ENCODE measurements around the gene CST7. TPM values are rescaled to one million over a fixed set of nuclear protein-coding genes. Genes with fewer than 3 reads are reported as not detected.

Gene CST7
- total RNA-seq, 1 experiment from 2014 or later, result not detected

DNA sequence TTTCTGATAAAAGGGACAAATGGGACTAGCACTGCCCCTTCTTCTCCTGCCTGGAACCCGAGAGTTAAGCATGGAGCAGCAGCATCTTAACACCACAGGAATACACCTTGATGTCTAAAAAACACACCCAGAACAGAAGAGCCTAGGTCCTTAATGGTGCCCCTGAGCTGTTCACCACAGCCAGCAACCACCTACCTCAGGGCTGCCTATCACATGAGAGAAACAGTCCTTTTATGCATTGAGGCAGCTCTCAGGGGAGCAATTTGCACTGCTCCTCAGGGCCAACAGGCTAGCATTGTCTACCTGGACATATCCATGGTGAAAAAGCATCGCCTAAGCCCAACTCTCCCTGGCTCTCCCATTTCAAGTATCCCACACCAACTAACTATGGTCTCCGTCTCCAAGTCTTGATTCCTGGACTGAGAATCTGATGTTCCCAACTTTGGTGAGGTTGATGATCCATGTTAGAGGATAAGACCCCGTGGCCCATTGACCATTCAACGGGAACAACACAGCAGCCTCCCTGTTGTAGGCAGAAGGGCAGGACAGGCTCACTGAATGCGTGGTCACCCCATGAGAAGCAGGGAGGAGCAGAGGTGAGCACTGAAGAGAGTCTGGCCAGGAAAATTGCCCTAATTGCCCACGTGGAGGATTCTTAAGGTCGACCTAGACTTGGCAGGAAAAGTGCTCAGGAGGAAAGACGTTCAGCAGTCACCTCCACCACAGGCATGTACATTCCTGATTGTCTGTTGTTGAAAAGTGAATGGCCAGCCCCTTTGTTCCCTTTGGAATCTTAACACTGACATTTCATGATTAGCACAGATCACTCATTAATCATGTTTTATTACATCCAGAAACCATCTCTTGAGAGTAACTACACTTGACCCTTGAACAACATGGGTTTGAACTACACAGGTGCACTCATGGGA lies 47.6 kb downstream of the CST7 start:
- ATAC-seq (no peak), DNase-seq (ENCODE audit: low read depth, low spot score) (no peak)
- RAD21 ChIA-PET (ENCODE audit: low non-redundant PET in 1 of 2, low total read pairs in 2 of 2, uncharacterized antibody in 2 of 2, unreplicated experiment in 2 of 2), result interaction anchor here in 1 of 2 experiments (1.4 kb wide), 1 partner anchor 182 kb away, joined by 3 read pairs; no protein-coding TSS in a partner anchor
- BruUV-seq (replicated peaks), result no TSS peak
- no peak overlapping the region for H2AFZ ChIP-seq (ENCODE audit: low read depth, low read length, poor library complexity, severe bottlenecking)
- no peaks in the 10 kb centered on the region for H3K9me3 ChIP-seq (ENCODE audit: control insufficient read depth in 1 of 2, insufficient read depth in 1 of 2, low read depth in 1 of 2, low read length in 2 of 2)
- H3K79me2 ChIP-seq (ENCODE audit: insufficient read depth, low read length), result peaks cover 6% of the 10 kb centered on the region
- H3K27ac ChIP-seq (ENCODE audit: low read depth, low read length), result no peak overlapping the region
- H4K20me1 ChIP-seq (ENCODE audit: insufficient read depth), result no peaks in the 10 kb centered on the region
- intact Hi-C loops (cut with micrococcal nuclease), result no loop called here
- H3K9me2 ChIP-seq (ENCODE audit: insufficient read depth), result no peaks in the 10 kb centered on the region
- peaks cover 16% of the 10 kb centered on the region; the same call in 1 of the 2 replicates for H3K27me3 ChIP-seq (ENCODE audit: insufficient read depth, low read length)
- H3K4me1 ChIP-seq (ENCODE audit: control insufficient read depth in 1 of 2, insufficient read depth in 2 of 2, low read length in 2 of 2), result peaks cover 4 to 24% of the 10 kb centered on the region in 2 experiments; a peak in 3 of 4 replicates
- CTCF ChIA-PET, result interaction anchor here (3.3 to 3.6 kb wide), 2 partner anchors 67 to 402 kb away, joined by 19 to 31 read pairs; no protein-coding TSS in a partner anchor
- no peak overlapping the region for H3K4me3 ChIP-seq (replicated peaks in 1 of 2; ENCODE audit: low read depth in 1 of 2, low read length in 2 of 2)
- TF ChIP-seq ZNF274 (IDR thresholded peaks at IDR 0.05; ENCODE audit: low read depth, low read length) (no peak), POLR2AphosphoS5 (IDR thresholded peaks at IDR 0.05; ENCODE audit: low read depth, low read length) (no peak), FOSL1 (IDR thresholded peaks at IDR 0.05; ENCODE audit: low read depth) (no peak), RAD21 (IDR thresholded peaks at IDR 0.05; ENCODE audit: low read depth) (no peak), SP1 (IDR thresholded peaks at IDR 0.05; ENCODE audit: low read depth) (no peak), ATF3 (IDR thresholded peaks at IDR 0.05) (no peak), EZH2phosphoT487 (IDR thresholded peaks at IDR 0.05; ENCODE audit: borderline replicate concordance) (no peak), SIN3A (IDR thresholded peaks at IDR 0.05; ENCODE audit: low read depth) (no peak), REST (IDR thresholded peaks at IDR 0.05; ENCODE audit: low read depth) (no peak), POLR2A (IDR thresholded peaks at IDR 0.05; ENCODE audit: borderline replicate concordance, extremely low read depth, insufficient read depth, insufficient read length) (no peak), CBX3 (IDR thresholded peaks at IDR 0.05; ENCODE audit: low read depth) (no peak), YY1 (IDR thresholded peaks at IDR 0.05; ENCODE audit: extremely low read depth, insufficient replicate concordance, low read depth, low read length) (no peak), EZH2 (IDR thresholded peaks at IDR 0.05) (no peak), ELF1 (IDR thresholded peaks at IDR 0.05; ENCODE audit: borderline replicate concordance, low read depth) (no peak), SRF (IDR thresholded peaks at IDR 0.05; ENCODE audit: low read depth) (no peak), EGR1 (IDR thresholded peaks at IDR 0.05; ENCODE audit: low read depth) (no peak), JUND (IDR thresholded peaks at IDR 0.05) (no peak), ZFX (IDR thresholded peaks at IDR 0.05) (no peak), MAX (IDR thresholded peaks at IDR 0.05) (no peak)
- TF ChIP-seq, protein P1, sequence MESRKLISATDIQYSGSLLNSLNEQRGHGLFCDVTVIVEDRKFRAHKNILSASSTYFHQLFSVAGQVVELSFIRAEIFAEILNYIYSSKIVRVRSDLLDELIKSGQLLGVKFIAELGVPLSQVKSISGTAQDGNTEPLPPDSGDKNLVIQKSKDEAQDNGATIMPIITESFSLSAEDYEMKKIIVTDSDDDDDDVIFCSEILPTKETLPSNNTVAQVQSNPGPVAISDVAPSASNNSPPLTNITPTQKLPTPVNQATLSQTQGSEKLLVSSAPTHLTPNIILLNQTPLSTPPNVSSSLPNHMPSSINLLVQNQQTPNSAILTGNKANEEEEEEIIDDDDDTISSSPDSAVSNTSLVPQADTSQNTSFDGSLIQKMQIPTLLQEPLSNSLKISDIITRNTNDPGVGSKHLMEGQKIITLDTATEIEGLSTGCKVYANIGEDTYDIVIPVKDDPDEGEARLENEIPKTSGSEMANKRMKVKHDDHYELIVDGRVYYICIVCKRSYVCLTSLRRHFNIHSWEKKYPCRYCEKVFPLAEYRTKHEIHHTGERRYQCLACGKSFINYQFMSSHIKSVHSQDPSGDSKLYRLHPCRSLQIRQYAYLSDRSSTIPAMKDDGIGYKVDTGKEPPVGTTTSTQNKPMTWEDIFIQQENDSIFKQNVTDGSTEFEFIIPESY (IDR thresholded peaks at IDR 0.05; ENCODE audit: extremely low read depth, insufficient replicate concordance, low read length), result no peak
- no peaks in the 10 kb centered on the region for H3K36me3 ChIP-seq (ENCODE audit: control insufficient read depth in 1 of 2, insufficient read depth in 2 of 2, low read length in 2 of 2)
- POLR2A ChIA-PET, result no interaction called here
- H3K4me2 ChIP-seq (ENCODE audit: low read length), result no peak overlapping the region
- H3K9ac ChIP-seq (ENCODE audit: low read length), result no peak overlapping the region
